Purkinje cell (primary cell): ENCODE results near the gene CCNDBP1. TPM values are rescaled to one million over a fixed set of nuclear protein-coding genes. Genes with fewer than 3 reads are reported as not detected.

ENCODE experiments used
- polyA plus RNA-seq: library from polyadenylated mRNA; unstranded; fragments of >200 nt; fragmentation: Nextera tagmentation; gene quantifications from 2 replicates; pipeline ENCODE4 v1.2.1, GENCODE V29; 2014

CCNDBP1 gene
- polyA plus RNA-seq: 133 and 186 TPM in 2 replicates

GRCh38 chr15:43185157-43186002 is at the start of gene CCNDBP1:
TSS of gene CCNDBP1 (plus strand) at chr15:43185403. CDS start at chr15:43185499, 96 bp downstream.

GRCh38 chr15:43220991-43221403 is 35.8 kb downstream of the CCNDBP1 start, which contains the start of gene EPB42:
TSS of gene EPB42 (minus strand) at chr15:43221018. CDS start at chr15:43220825, 193 bp downstream.

Other genes with a start within 250 kb of the CCNDBP1 start
- gene UBR1, start 79.4 kb upstream of the CCNDBP1 start, polyA plus RNA-seq: 14.7 and 21.0 TPM in 2 replicates
- gene TMEM62, start 51.8 kb upstream of the CCNDBP1 start, polyA plus RNA-seq: 8.7 and 14.8 TPM in 2 replicates
- gene EPB42, start 35.6 kb downstream of the CCNDBP1 start, polyA plus RNA-seq: not detected in 2 replicates
- 0.24 TPM in 1 of 2 replicates, not detected in the other for gene TGM5, start 81.5 kb downstream of the CCNDBP1 start, polyA plus RNA-seq
- gene TGM7, start 116.9 kb downstream of the CCNDBP1 start, polyA plus RNA-seq: not detected in 2 replicates
- 1.9 and 3.5 TPM in 2 replicates for gene LCMT2, start 145.2 kb downstream of the CCNDBP1 start, polyA plus RNA-seq
- gene ZSCAN29, start 185.6 kb downstream of the CCNDBP1 start, polyA plus RNA-seq: 2.5 and 2.6 TPM in 2 replicates
- gene TUBGCP4, start 185.7 kb downstream of the CCNDBP1 start, polyA plus RNA-seq: 22.4 and 24.3 TPM in 2 replicates